Body of pancreas (tissue), 4 donors: Measurements from ENCODE around the gene DIO2. TPM values are rescaled to one million over a fixed set of nuclear protein-coding genes. Genes with fewer than 3 reads are reported as not detected.

Source experiments
- ATAC-seq: fragments of 150-250 bp; one replicate; pipeline ENCODE4 v1.9.1; 2016
- DNase-seq, 4 donors: peaks; one replicate each; pipeline ENCODE4 v3.0.0-alpha.2; 2019
- H3K27ac ChIP-seq, 4 donors: fragments of 200-600 bp; sonication (generic); 1 replicate in 3 of 4; 2 replicates in 1 of 4; pipeline versions ENCODE4 v1.5.1 to v1.6.1; 2016 to 2019; ENCODE audit warnings: mild to moderate bottlenecking in 1 of 4, mixed read lengths in 1 of 4, moderate library complexity in 1 of 4
- H3K27me3 ChIP-seq, 2 donors: fragments of 200-600 bp; sonication (generic); one replicate each; pipeline ENCODE4 v1.6.0; 2016; ENCODE audit warnings: mild to moderate bottlenecking in 1 of 2
- H3K36me3 ChIP-seq, 2 donors: fragments of 200-600 bp; sonication (generic); replicated peaks in 1 of 2; 2 replicates each; pipeline ENCODE4 v1.5.1; 2016; ENCODE audit warnings: low read depth in 2 of 2; ENCODE audit not compliant: insufficient read depth in 1 of 2
- H3K4me1 ChIP-seq: fragments of 200-600 bp; sonication (generic); one replicate; pipeline ENCODE4 v1.6.0; 2016
- H3K4me3 ChIP-seq, 2 donors: fragments of 200-600 bp; sonication (generic); 1 replicate in 1 of 2; 2 replicates in 1 of 2; pipeline ENCODE4 v1.5.1; 2016 to 2019
- H3K9me3 ChIP-seq, 3 donors: fragments of 200-600 bp; sonication (generic); 1 replicate in 2 of 3; 2 replicates in 1 of 3; pipeline ENCODE4 v1.5.1; 2016
- CTCF ChIP-seq, 7 experiments: fragments of 450-650 bp in 4 of 7; fragments of 200-600 bp in 3 of 7; sonication (generic) in 3 of 7; IDR thresholded peaks; one replicate each; pipeline ENCODE4 v1.5.1; 2016 to 2019; ENCODE audit warnings: antibody characterized with exemption in 7 of 7
- POLR2A ChIP-seq, 3 donors: fragments of 450-650 bp; IDR thresholded peaks; one replicate each; pipeline ENCODE4 v1.6.1; 2016; ENCODE audit warnings: antibody characterized with exemption in 3 of 3, mild to moderate bottlenecking in 2 of 3
- WGBS, 2 donors: methylation state at CpG; one replicate each; pipeline ENCODE4 v1.1.5; 2017; 5-methylcytosine and 5-hydroxymethylcytosine counted together
- intact Hi-C: fragments of 100-400 bp; cut with DNase I; formaldehyde crosslinking; loops from one replicate; pipeline ENCODE4 v1.15.1; 2023
- total RNA-seq, 2 donors: library from RNA; depleted of rRNA; stranded (reverse); fragments of >200 nt; gene quantifications; one replicate each; pipeline ENCODE4 v1.1.0, GENCODE V29; 2016

The DIO2 gene
- total RNA-seq, 2 donors from 2014 or later: under 0.01 to 1.8 TPM

- no peak for ATAC-seq
- WGBS, 2 donors: 60 to 81% methylated on average over 2 of the region's 2 CpGs
- H3K4me3 ChIP-seq: no peak overlapping the region
- H3K27me3 ChIP-seq: no peaks in the 10 kb centered on the region
- intact Hi-C loops: no loop called here
- no peak overlapping the region for H3K27ac ChIP-seq
- TF ChIP-seq POLR2A (IDR thresholded peaks at IDR 0.05) (no peak), CTCF (IDR thresholded peaks at IDR 0.05) (no peak)
- H3K36me3 ChIP-seq: no peaks in the 10 kb centered on the region
- peaks cover 0 to 5% (median 0%) of the 10 kb centered on the region in 3 donors for H3K9me3 ChIP-seq
- DNase-seq: no peak
- H3K4me1 ChIP-seq: peaks cover 9% of the 10 kb centered on the region
These were observed 22.3 kb upstream of the DIO2 start for GRCh38 chr14:80233470-80234089.

- intact Hi-C loops: no loop called here
These were observed 20.4 kb upstream of the DIO2 start for GRCh38 chr14:80231702-80232101.

GRCh38 chr14:80223696-80224465 lies 12.6 kb upstream of the DIO2 start:
- Histone ChIP-seq H3K4me3 (no peak overlapping the region), H3K36me3 (no peaks in the 10 kb centered on the region), H3K27me3 (no peaks in the 10 kb centered on the region), H3K4me1 (no peaks in the 10 kb centered on the region), H3K27ac (no peak overlapping the region), H3K9me3 (no peaks in the 10 kb centered on the region)
- intact Hi-C loops: no loop called here
- TF ChIP-seq POLR2A (IDR thresholded peaks at IDR 0.05) (no peak), CTCF (IDR thresholded peaks at IDR 0.05) (no peak)
- WGBS, 2 donors: 80 to 84% methylated on average over 3 of the region's 3 CpGs
- ATAC-seq: no peak
- DNase-seq: no peak

More at GRCh38 chr14:80231702-80232101, 20.4 kb upstream of the DIO2 start:
- ATAC-seq: peak; percentile 40
- H3K9me3 ChIP-seq: no peaks in the 10 kb centered on the region
- no peaks in the 10 kb centered on the region for H3K36me3 ChIP-seq
- WGBS, 2 donors: 52 to 54% methylated on average over 2 of the region's 2 CpGs
- no peak for TF ChIP-seq POLR2A (IDR thresholded peaks at IDR 0.05)
- TF ChIP-seq CTCF (IDR thresholded peaks at IDR 0.05): no peak
- no peak overlapping the region for H3K4me3 ChIP-seq
- peak in 1 of 4 donors; percentile 5 for DNase-seq
- peaks cover 9% of the 10 kb centered on the region for H3K4me1 ChIP-seq
- H3K27ac ChIP-seq: no peak overlapping the region
- no peaks in the 10 kb centered on the region for H3K27me3 ChIP-seq

GRCh38 chr14:80216818-80217217 lies 5.5 kb upstream of the DIO2 start:
- no peaks in the 10 kb centered on the region for H3K9me3 ChIP-seq
- ATAC-seq (no peak), DNase-seq (no peak)
- intact Hi-C loops: no loop called here
- H3K4me1 ChIP-seq: no peaks in the 10 kb centered on the region
- no peaks in the 10 kb centered on the region for H3K27me3 ChIP-seq
- no peak for TF ChIP-seq CTCF (IDR thresholded peaks at IDR 0.05)
- no peak for TF ChIP-seq POLR2A (IDR thresholded peaks at IDR 0.05)
- no peak overlapping the region for H3K4me3 ChIP-seq
- 90 to 92% methylated on average over 3 of the region's 3 CpGs for WGBS, 2 donors
- no peak overlapping the region for H3K27ac ChIP-seq
- H3K36me3 ChIP-seq: no peaks in the 10 kb centered on the region
